SKM-1 treated with dmso at 0.1 percent for 144 hours (cell line): Measurements from ENCODE around the gene UAP1.

Experiments used
- DNase-seq: peaks from one replicate; lab custom pipeline; 2025; ENCODE audit not compliant: unreplicated experiment; lab: John Stamatoyannopoulos, UW

Gene UAP1

DNA sequence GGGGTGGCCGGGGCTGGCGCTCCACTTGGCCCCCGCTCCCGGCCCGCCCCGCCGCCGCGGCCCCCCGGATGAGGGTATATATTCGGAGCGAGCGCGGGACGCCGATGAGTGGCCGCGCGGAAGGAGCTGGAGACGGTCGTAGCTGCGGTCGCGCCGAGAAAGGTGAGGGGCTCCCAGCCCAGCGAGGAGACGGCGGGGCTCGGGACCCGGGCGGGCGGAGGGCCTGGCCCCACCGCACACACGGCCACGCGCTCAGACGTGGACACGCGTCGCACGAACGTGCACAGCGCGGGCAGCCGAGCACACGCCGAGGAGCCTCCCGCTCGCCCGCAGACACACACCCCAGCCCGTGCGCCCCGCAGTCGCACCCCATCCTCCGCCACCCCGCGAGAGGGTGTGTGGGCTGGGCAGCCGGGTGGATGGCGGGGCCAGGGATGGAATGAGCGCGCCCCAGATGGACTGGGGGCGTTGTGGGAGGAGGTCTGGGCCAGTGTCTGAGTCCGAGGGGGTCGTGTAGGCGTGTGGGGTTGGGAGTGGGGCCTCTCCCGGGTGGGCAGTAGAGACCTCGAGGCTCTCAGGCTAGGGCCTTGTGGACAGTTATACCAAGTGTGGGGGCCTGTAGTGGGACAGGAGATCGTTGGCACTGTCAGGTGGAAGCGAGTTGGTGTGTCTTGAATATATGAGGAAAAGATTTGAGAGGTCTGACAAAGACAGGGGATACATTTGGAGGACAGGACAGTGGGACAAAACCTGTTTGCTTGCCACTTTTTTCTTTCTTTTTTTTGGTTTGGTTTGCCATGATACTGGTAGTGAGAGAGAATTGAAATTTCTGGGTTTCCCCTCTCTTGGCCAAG lies at the start of gene UAP1:
UAP1 (plus strand) TSS at position 107 of the 854 bp plus-strand sequence. CDS start 4,347 bp downstream, outside the sequence.
- DNase-seq, result no peak

GRCh38 chr1:162527314-162527713 lies 34.2 kb upstream of the UAP1 start:
- DNase-seq, result no peak

DNA sequence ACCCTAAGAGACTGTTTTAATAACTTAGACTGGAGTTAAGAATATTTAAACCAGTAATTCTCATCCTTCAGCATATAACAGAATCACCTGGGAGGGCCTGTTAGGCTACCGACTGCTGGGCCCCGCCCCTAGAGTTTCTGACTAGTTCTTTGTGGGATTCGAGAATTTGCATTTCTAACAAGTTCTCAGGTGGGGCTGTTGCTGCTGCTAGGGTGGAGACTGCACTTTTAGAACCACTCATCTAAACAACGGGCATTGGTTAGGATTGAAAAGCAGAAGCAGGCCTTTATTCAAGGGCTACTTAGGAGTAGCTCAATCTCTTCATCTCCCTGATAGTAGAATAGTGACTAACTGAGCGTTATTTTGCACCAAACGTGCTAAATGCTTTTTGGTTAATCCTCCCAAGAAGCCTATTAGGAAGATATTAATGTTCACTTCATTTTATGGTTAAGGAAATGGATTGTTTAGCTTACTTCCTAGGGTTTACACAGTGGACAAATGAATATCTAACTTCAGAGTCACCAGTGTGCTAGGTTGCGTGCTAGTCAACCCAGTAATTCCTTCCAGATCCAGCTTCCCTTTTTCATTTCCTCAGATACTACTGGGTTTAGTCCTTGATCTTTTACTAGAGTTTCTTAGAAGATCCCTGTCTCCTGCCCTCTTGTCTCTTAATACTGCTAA lies 31.1 kb upstream of the UAP1 start:
- DNase-seq, result peak; percentile 14

DNA sequence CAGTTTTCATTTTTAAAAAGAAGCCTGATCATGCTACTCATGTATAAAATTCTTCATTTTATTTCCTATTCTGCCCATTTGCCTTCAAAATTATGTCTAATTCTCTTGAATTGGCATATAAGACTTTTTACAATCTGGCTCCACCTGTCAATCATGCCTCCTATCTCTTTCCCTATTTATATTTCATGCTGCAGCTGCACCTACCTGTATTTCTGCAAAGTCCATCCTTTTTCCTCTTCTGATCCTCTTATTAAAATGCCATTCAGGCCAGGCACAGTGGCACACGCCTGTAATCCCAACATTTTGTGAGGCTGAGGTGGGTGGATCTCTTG lies 30.6 kb upstream of the UAP1 start:
- DNase-seq, result no peak

- DNase-seq, result no peak
Observed at GRCh38 chr1:162535501-162535900, 26.0 kb upstream of the UAP1 start.

DNA sequence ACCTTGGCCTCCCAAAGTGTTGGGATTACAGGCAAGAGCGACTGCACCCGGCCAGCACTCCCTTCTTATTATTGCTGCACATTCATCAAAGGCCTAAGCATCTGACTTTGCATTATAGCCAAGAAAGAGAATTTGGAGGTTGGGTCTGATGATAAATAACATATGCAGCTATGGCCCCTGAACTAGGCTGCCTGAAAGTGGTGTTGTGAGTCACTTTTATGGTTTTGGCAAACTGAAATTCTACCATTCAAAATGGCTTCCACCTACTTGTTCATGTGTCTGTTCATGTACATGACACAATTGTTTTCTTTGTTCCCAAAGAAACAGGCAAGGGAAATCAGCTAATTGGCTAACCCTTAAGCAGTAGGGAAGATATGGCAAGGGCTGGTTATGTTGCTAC lies 25.0 kb upstream of the UAP1 start:
- no peak for DNase-seq

DNA sequence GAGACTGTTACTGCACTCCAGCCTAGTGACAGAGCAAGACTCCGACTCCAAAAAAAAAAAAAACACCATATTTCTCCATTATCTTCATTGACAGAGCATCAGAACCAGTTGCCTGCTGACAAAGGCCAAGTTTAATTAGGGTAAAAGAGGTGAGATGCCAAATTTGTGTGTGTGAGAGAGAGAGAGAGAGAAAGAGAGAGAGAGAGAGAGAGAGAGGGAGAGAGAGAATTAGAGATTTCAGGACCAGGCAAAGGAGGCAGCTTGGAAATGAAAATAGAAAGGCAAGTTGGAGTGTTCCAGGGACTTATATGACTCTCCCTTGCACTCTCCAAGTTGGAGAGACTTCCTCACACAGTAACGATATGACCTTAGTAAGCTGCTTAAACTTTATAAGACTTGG lies 24.3 kb upstream of the UAP1 start:
- DNase-seq, result no peak

DNA sequence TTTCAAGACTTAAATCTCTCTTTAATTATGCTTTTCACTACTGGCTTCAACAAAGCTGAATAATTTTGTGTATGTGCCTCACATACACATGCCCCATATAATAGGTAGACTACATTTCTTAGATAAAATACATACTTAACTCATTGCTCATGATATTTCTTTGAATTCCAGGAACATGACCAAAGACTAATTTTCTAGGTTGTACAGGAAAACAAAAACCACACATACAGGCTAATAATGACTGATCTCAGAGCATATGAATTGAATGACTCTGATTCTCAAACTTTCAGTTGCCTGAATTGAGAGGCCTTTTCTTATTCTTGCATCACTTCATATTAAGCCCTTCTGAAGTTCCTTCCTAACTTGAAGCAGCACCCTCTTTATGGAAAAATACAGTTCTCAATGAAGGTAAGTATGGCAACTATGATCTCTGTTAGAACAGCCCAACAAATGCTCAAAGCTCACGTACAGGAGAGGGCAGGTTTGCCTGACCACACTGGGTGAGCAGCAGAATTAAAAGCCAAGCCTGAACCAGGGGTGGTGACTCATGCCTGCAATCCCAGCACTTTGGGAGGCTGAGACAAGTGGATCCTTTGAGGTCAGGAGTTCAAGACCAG lies 22.6 kb upstream of the UAP1 start:
- DNase-seq, result no peak

DNA sequence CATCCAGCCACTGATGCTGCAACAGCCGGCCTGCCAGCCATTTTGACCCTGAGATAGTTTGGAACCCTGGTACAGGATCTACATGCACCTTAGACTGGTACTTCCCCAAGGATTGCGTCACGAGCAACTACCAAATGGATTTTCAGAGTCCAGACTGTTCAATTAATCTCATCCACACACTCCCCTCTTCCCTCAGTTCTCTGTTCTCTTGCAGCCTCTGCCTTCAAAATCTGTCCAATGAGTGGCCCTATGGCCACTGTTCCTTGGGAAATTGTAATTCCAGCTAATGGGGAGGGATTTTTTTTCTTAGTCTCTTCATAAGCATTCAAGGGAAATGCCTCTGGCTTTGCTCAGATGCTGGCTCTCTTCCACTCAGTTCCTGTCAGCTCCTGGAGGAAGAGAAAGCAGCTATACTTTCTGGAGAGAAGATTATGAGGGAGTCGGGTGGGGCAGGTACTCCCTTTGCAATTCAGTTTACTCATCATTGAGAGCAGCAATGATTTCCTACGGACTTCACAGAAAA lies 19.8 kb upstream of the UAP1 start:
- no peak for DNase-seq

GRCh38 chr1:162543228-162543627 lies 18.3 kb upstream of the UAP1 start:
- no peak for DNase-seq

GRCh38 chr1:162548170-162548569 lies 13.4 kb upstream of the UAP1 start:
- DNase-seq, result no peak

DNA sequence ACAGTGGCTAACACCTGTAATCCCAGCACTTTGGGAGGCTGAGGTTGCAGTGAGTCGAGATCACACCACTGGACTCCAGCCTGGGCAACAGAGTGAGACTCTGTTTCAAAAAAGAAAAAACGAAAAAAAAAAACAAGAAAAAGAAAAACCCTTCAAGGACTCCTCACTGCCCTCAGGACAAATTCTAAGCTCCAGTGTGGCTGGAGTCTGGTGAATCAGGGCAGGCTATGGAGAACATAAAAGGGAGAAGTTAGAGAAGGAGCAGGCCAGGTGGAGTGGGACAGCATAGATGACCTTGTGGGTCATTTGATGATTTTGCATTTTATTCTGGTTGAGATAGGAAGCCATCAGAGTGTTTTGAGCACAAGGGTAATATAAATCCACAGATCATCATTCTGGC lies 12.5 kb upstream of the UAP1 start:
- no peak for DNase-seq

DNA sequence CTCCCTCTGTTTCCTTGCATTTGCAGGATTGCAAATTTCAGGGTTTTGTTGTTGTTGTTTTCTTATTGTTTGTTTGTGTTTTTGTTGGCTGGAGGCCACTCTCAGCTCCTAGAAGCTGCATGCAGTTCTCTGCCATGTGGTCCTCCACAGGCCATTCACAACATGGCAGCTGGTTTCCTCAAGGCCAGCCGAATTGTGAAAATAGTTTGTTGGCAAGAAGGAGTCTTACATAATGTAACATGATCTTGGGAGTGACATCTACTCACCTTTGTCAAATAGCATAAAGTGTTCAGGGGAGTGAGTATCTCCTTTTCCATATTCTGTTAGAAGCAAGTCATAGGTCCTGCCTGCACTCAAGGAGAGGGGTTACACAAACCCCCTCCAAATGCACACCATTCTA lies 10.6 kb upstream of the UAP1 start:
- DNase-seq, result no peak

GRCh38 chr1:162551969-162552683 lies 9.4 kb upstream of the UAP1 start:
- DNase-seq, result no peak

GRCh38 chr1:162552684-162553252 lies 8.8 kb upstream of the UAP1 start:
- no peak for DNase-seq

DNA sequence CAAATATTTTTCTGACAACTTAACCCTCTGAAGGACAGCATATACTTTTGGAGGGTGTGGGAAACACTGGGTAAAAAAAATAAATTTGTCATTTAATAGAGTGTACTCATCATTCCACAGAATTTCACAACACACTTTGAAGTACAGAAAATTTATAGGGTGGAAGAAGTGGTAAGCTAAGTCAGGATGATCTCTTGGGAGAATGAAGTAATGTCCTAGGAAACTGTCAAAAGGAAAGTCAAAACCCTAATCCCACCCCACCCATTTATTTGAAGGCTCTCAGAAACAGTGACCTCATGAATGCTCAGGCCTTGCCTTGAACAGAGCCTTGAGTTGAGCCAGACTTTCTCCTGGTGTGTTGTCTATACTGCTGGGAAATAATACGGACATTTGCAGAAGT lies 7.3 kb upstream of the UAP1 start:
- no peak for DNase-seq

- DNase-seq, result no peak
Observed at GRCh38 chr1:162557536-162557935, 4.0 kb upstream of the UAP1 start.

- DNase-seq, result no peak
Observed at GRCh38 chr1:162560303-162561036, 1.1 kb upstream of the UAP1 start.

- peak; percentile 97 for DNase-seq
Observed at GRCh38 chr1:162561037-162561615, 396 bp upstream of the UAP1 start.

DNA sequence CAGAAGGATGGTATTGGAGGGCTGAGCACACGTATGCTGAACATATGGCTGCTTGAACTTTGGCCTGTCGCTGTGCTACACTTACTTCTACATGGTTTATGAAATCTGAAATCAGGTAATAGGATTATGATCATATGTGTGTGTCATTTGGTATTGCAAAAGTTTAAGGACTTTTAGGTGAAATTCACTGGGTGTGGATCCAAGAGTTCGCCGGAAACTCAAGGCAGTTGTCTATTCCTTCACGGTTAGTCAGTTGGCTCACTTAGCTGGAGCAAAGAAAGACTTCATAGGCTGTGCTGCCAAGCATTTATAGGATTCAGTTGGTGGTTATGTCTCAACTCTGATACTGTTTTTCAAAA lies 927 bp downstream of the UAP1 start:
- no peak for DNase-seq
